Activated naive CD4-positive, alpha-beta T cell treated with anti-CD3 and anti-CD28 coated beads, Interleukin-2, amount 50 U/mL, for 16 hours (primary cell): ENCODE data around the gene PCDHGB1.
"Not testable (repeated sequence)": the region's sequence is repeated elsewhere in the genome, so short reads cannot be mapped to it uniquely, and the experiment has no call there.

ENCODE experiments used
- DNase-seq: peaks from one replicate; pipeline ENCODE4 v3.0.0-alpha.2; 2020

Gene PCDHGB1

GRCh38 chr5:141346017-141346416 lies 3.9 kb upstream of the PCDHGB1 start:
- not testable (repeated sequence) for DNase-seq

GRCh38 chr5:141351591-141351990 lies 1.7 kb downstream of the PCDHGB1 start:
- no peak for DNase-seq

- no peak for DNase-seq
These were observed 5.1 kb downstream of the PCDHGB1 start, which contains the start of gene PCDHGA4 for GRCh38 chr5:141354900-141355469. PCDHGA4 (plus strand) TSS chr5:141355021; CDS start chr5:141355108, 87 bp downstream.

- no peak for DNase-seq
These were observed 5.7 kb downstream of the PCDHGB1 start for GRCh38 chr5:141355641-141356040.

- DNase-seq: no peak
These were observed 6.2 kb downstream of the PCDHGB1 start for GRCh38 chr5:141356133-141356532.

GRCh38 chr5:141356950-141357349 lies 7.1 kb downstream of the PCDHGB1 start:
- DNase-seq: no peak

GRCh38 chr5:141359790-141360426 lies 10.0 kb downstream of the PCDHGB1 start, which contains the start of gene PCDHGB2:
PCDHGB2 (plus strand) TSS chr5:141359994; CDS start chr5:141360136, 142 bp downstream.
- DNase-seq: no peak

GRCh38 chr5:141360685-141361084 lies 10.8 kb downstream of the PCDHGB1 start:
- no peak for DNase-seq

- DNase-seq: no peak
These were observed 12.8 kb downstream of the PCDHGB1 start for GRCh38 chr5:141362719-141363118.

GRCh38 chr5:141363952-141364660 lies 14.2 kb downstream of the PCDHGB1 start, which contains the start of gene PCDHGA5:
PCDHGA5 (plus strand) TSS chr5:141364162; CDS start chr5:141364331, 169 bp downstream.
- no peak for DNase-seq

GRCh38 chr5:141366016-141366896 lies 16.4 kb downstream of the PCDHGB1 start:
- DNase-seq: no peak

GRCh38 chr5:141369994-141370848 lies 20.3 kb downstream of the PCDHGB1 start, which contains the start of gene PCDHGB3:
PCDHGB3 (plus strand) TSS chr5:141370242; CDS start chr5:141370395, 153 bp downstream.
- DNase-seq: no peak

- DNase-seq: no peak
These were observed 21.9 kb downstream of the PCDHGB1 start for GRCh38 chr5:141371572-141372475.

- no peak for DNase-seq
These were observed 23.9 kb downstream of the PCDHGB1 start, which contains the start of gene PCDHGA6 for GRCh38 chr5:141373673-141374317. PCDHGA6 (plus strand) TSS chr5:141373891; CDS start chr5:141374084, 193 bp downstream.

GRCh38 chr5:141374627-141375026 lies 24.7 kb downstream of the PCDHGB1 start:
- no peak for DNase-seq

GRCh38 chr5:141375444-141376155 lies 25.7 kb downstream of the PCDHGB1 start:
- DNase-seq: not testable (repeated sequence)

- DNase-seq: no peak
These were observed 32.8 kb downstream of the PCDHGB1 start, which contains the start of gene PCDHGA7 for GRCh38 chr5:141382469-141383294. PCDHGA7 (plus strand) TSS chr5:141382742; CDS start chr5:141382900, 158 bp downstream.

- DNase-seq: no peak
These were observed 33.4 kb downstream of the PCDHGB1 start for GRCh38 chr5:141383345-141383744.
